Measurements from ENCODE around the gene TAOK1. TPM values are rescaled to one million over a fixed set of nuclear protein-coding genes. Genes with fewer than 3 reads are reported as not detected.
A peak's percentile ranks its signal among the peaks of the same experiment; 100 is the strongest.

The TAOK1 gene
- total and polyA plus RNA-seq, 9 of the 15 experiments (the other 6 are each of a cell fraction or from before 2014, with no cell fraction given), result 3.2 to 33.1 (median 16.5) TPM

DNA sequence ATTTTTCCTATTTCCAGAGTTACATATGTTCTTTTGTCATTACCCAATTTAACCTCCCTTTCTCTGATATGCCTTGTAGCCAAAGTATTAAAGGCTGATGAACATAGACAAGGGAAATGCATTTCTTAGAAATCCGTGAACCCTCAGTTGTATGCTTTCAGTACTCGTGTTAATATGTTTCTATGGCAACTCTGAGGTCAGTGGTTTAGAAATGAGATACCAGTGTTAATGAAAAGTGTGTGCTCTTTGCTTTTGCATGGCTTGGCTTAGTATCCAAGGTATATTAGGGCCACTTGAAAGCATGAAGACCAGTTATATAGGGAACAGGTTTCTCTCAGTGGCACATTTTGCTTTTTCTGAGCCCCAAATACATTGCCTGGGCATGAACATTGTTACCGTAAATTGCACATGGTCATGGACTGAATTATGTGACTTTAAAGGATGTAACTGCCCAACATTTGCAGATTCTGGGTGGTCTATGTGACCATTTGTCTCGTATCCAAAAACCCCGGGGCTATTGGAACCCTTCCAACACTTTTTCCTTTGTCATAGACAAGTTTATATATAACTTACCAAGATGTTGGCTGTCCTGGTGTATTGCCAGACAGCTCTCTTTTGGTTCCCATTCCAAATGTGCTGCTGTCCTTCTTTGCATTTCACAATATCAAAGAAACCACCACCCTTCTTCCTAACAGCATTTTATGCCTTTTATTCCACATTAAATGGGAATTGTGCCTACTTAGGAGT is 159.2 kb downstream of the TAOK1 start:
- H3K27ac ChIP-seq (ENCODE audit: extremely low read depth, low read depth, low read length), result no peak overlapping the region
- H4K20me1 ChIP-seq (replicated peaks; ENCODE audit: control insufficient read depth, insufficient read depth, low read length), result no peaks in the 10 kb centered on the region
- H3K79me2 ChIP-seq (ENCODE audit: control insufficient read depth, insufficient read depth, low read length), result no peaks in the 10 kb centered on the region
- BruUV-seq (replicated peaks), result no TSS peak
- ChIA-PET POLR2A (interaction anchor here (0.6 kb wide), 1 partner anchor 18 kb away, joined by 3 read pairs; no protein-coding TSS in a partner anchor), CTCF (ENCODE audit: low intra/inter-chr PET ratio) (no interaction called here)
- TF ChIP-seq RFX1 (IDR thresholded peaks at IDR 0.05), result peak; percentile 65
- TF ChIP-seq GTF2E2 (tag; IDR thresholded peaks at IDR 0.05), result no peak
- H3K4me3 ChIP-seq, result no peak overlapping the region
- DNase-seq (ENCODE audit: extremely low read depth in 1 of 4, low spot score in 3 of 4) (no peak), ATAC-seq (no peak), FAIRE-seq (peak; percentile 37)
- no peaks in the 10 kb centered on the region for H3K9me3 ChIP-seq (replicated peaks; ENCODE audit: control insufficient read depth, insufficient read depth, low read depth, low read length)
- no peak overlapping the region for H3K4me2 ChIP-seq (ENCODE audit: insufficient read depth, low read length)
- peaks cover 4% of the 10 kb centered on the region; the same call in 1 of the 3 replicates for H3K36me3 ChIP-seq (ENCODE audit: control insufficient read depth, insufficient read depth, low read length)
- 44% methylated on average over 5 of the region's 5 CpGs for WGBS (ENCODE audit: insufficient coverage, low coverage, missing lambda C conversion rate)
- no peak overlapping the region for H3K9ac ChIP-seq (ENCODE audit: insufficient read depth in 1 of 2, low read depth in 2 of 2, low read length in 2 of 2)
- no peaks in the 10 kb centered on the region for H3K9me1 ChIP-seq (ENCODE audit: control insufficient read depth, insufficient read depth, low read length)
- 0 out of 5 replicates have a peak, but pooled peaks cover 0 to under 1% of the 10 kb centered on the region in 2 experiments for H3K27me3 ChIP-seq (ENCODE audit: control insufficient read depth in 2 of 2, insufficient read depth in 2 of 2, low read length in 2 of 2)
- intact Hi-C loops (cut with micrococcal nuclease), result no loop called here
- no peak overlapping the region for H2AFZ ChIP-seq (ENCODE audit: low read depth, low read length)
- H3K4me1 ChIP-seq (replicated peaks in 1 of 2; ENCODE audit: control insufficient read depth in 2 of 2, insufficient read depth in 2 of 2, low read length in 2 of 2), result peaks cover 0 to 5% of the 10 kb centered on the region in 2 experiments; a peak in 1 of 5 replicates
- in situ Hi-C loops (cut with MboI), result no loop called here

DNA sequence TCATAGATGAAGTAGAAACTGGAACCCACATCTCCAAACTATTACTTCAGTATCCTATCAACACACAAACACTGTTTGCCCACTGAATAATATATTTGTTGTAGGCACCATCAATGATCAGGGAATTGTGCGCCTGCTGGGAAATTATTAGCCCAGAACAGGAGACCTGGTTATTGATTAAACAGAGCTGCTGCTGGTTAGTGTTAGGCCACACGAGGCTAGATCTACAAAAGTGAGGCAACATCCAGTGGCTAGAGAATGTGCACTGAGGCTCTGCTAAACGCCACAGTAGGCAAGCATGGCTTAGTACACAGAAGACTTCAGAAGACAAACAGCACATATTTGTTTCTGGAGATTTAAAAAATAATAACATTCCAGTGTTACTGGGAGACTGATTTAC is 165.7 kb downstream of the TAOK1 start:
- intact Hi-C loops (cut with micrococcal nuclease), result loop anchor here (10.0 kb wide), 1 partner anchor 411 kb away; no protein-coding TSS in a partner anchor
- FAIRE-seq (no peak), DNase-seq (ENCODE audit: extremely low read depth in 1 of 4, low spot score in 3 of 4) (no peak), ATAC-seq (no peak)
- in situ Hi-C loops (cut with MboI), result no loop called here
- H3K27ac ChIP-seq (ENCODE audit: extremely low read depth, low read depth, low read length), result no peak overlapping the region
- no peak overlapping the region for H3K9ac ChIP-seq (ENCODE audit: insufficient read depth in 1 of 2, low read depth in 2 of 2, low read length in 2 of 2)
- H3K36me3 ChIP-seq (ENCODE audit: control insufficient read depth, insufficient read depth, low read length), result no peaks in the 10 kb centered on the region
- no peak overlapping the region for H3K4me3 ChIP-seq
- H3K27me3 ChIP-seq (ENCODE audit: control insufficient read depth in 2 of 2, insufficient read depth in 2 of 2, low read length in 2 of 2), result peaks cover 10 to 20% of the 10 kb centered on the region in 2 experiments; a peak in 4 of 5 replicates
- 33% methylated on average over 3 of the region's 3 CpGs for WGBS (ENCODE audit: insufficient coverage, low coverage, missing lambda C conversion rate)
- no peaks in the 10 kb centered on the region for H3K79me2 ChIP-seq (ENCODE audit: control insufficient read depth, insufficient read depth, low read length)
- H3K9me3 ChIP-seq (replicated peaks; ENCODE audit: control insufficient read depth, insufficient read depth, low read depth, low read length), result no peaks in the 10 kb centered on the region
- BruUV-seq (replicated peaks), result no TSS peak
- ChIA-PET CTCF (ENCODE audit: low intra/inter-chr PET ratio) (no interaction called here), POLR2A (interaction anchor here (0.8 to 0.9 kb wide), 2 partner anchors 8 to 408 kb away, joined by 3 to 4 read pairs; no protein-coding TSS in a partner anchor)
- peaks cover 11% of the 10 kb centered on the region for H4K20me1 ChIP-seq (replicated peaks; ENCODE audit: control insufficient read depth, insufficient read depth, low read length)
- H3K4me1 ChIP-seq (replicated peaks in 1 of 2; ENCODE audit: control insufficient read depth in 2 of 2, insufficient read depth in 2 of 2, low read length in 2 of 2), result peaks cover 8 to 9% of the 10 kb centered on the region in 2 experiments; a peak in 4 of 5 replicates
- no peak overlapping the region for H2AFZ ChIP-seq (ENCODE audit: low read depth, low read length)
- H3K9me1 ChIP-seq (ENCODE audit: control insufficient read depth, insufficient read depth, low read length), result no peaks in the 10 kb centered on the region
- no peak overlapping the region for H3K4me2 ChIP-seq (ENCODE audit: insufficient read depth, low read length)
- TF ChIP-seq SREBF2 (CRISPR knock-in tag; IDR thresholded peaks at IDR 0.05), result no peak
- no peak for TF ChIP-seq CBFA2T2 (conservative IDR thresholded peaks at IDR 0.05)
- no peak for TF ChIP-seq NFE2L1 (tag; IDR thresholded peaks at IDR 0.05; ENCODE audit: borderline replicate concordance, low read depth)
- no peak for TF ChIP-seq ARID1B (IDR thresholded peaks at IDR 0.05)
- no peak for TF ChIP-seq ERF (CRISPR knock-in tag; IDR thresholded peaks at IDR 0.05)
- no peak for TF ChIP-seq MTA2 (IDR thresholded peaks at IDR 0.05; ENCODE audit: low read depth)
- no peak for TF ChIP-seq PTTG1 (tag; IDR thresholded peaks at IDR 0.05; ENCODE audit: low read depth)
- no peak for TF ChIP-seq NBN (IDR thresholded peaks at IDR 0.05; ENCODE audit: low read depth)
- no peak for TF ChIP-seq TARDBP (IDR thresholded peaks at IDR 0.05)
- TF ChIP-seq, protein P1, sequence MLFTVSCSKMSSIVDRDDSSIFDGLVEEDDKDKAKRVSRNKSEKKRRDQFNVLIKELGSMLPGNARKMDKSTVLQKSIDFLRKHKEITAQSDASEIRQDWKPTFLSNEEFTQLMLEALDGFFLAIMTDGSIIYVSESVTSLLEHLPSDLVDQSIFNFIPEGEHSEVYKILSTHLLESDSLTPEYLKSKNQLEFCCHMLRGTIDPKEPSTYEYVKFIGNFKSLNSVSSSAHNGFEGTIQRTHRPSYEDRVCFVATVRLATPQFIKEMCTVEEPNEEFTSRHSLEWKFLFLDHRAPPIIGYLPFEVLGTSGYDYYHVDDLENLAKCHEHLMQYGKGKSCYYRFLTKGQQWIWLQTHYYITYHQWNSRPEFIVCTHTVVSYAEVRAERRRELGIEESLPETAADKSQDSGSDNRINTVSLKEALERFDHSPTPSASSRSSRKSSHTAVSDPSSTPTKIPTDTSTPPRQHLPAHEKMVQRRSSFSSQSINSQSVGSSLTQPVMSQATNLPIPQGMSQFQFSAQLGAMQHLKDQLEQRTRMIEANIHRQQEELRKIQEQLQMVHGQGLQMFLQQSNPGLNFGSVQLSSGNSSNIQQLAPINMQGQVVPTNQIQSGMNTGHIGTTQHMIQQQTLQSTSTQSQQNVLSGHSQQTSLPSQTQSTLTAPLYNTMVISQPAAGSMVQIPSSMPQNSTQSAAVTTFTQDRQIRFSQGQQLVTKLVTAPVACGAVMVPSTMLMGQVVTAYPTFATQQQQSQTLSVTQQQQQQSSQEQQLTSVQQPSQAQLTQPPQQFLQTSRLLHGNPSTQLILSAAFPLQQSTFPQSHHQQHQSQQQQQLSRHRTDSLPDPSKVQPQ (CRISPR knock-in tag; IDR thresholded peaks at IDR 0.05; ENCODE audit: borderline replicate concordance), result no peak
- TF ChIP-seq PTBP1 (IDR thresholded peaks at IDR 0.05; ENCODE audit: low read depth, low read length), result no peak

Data from K562 (cell line).